GM18507 (cell line): Measurements from ENCODE around the gene BTBD2.

ENCODE experiments used
- DNase-seq: peaks from one replicate; pipeline ENCODE4 v3.0.0; 2011; ENCODE audit warnings: low read depth; ENCODE audit not compliant: insufficient read length; ENCODE audit errors: extremely low spot score
- FAIRE-seq: peaks from 2 replicates; lab custom pipeline; 2011; peaks lifted over from hg19 to GRCh38; lab: Jason Lieb, UNC

The BTBD2 gene

DNA sequence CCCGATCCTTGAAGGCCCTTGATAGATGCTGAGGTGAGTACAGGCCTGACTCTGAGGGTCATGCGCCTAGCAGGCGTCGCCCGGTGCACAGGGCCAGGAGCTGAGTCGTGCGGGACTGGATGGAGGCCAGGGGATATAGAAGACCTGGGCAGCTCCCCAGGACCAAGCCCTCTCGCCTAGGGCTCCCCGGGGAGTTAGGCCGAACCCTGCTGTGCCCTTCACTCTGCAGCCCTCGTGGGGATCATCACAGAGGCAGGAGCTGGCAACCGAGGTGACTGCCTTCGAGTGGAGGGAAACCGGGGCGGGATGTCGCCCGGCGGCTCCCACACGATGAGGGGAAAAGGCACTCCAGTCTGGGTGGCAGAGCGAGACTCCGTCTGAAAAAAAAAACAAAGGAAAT lies 62.9 kb downstream of the BTBD2 start:
- FAIRE-seq = no peak
- no peak for DNase-seq

DNA sequence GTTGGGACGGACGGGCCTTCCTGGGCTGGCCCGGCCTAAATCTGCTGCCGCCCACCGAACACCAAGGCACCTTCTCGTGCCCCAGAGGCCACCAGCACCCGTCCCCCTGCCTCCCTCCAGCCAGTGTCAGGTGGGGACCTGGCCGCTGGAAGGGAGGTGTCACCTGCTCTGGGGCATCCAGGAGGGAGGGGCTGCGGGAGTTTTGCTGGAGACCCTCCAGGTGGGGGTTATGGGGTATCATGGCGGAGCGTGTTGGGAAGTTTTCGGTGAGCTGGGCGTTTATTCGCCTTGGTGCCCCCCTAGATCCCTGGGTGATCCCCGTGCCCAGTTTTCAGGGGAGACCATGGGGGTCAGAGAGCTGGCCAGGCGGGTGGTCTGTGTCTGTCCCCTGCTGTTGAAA lies 64.9 kb downstream of the BTBD2 start:
- DNase-seq (no peak), FAIRE-seq (no peak)

DNA sequence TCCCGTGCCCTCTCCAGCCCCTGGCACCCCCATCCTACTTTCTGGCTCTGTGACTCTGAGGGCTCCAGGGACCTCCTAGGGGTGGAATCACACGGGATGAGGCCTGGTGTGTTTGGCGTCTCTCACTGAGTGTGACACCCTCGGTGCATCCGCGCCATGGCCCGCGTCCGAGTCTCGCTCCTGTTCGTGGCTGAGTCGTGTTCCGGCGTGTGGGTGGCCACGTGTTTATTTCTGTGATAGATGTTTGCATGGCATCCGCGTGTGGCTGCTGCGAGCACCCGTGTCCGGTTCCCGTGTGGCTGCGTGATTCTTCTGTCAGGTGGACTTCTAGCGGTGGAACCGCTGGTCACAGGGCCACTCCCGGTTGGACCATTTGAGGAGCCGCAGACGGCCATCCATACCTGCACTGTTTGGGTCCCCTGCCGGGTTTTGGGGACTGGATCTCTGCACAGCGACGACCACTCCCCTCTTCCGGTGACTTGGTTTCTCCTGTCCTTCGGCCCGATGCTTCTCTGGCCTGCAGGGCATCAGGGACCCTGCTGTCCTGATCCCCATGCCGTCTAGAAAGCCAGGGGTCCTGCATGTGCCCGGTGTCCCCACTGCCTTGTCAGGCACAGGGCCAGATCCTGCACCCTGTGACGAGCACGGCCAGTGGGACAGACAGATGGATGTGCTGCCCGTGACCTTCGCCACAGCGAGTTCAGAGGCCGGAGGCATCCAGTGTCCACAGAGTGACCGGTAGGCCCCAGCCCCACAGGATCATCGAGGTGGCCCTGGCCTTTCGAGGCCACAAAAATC lies 66.0 kb downstream of the BTBD2 start:
- DNase-seq = no peak
- no peak for FAIRE-seq

DNA sequence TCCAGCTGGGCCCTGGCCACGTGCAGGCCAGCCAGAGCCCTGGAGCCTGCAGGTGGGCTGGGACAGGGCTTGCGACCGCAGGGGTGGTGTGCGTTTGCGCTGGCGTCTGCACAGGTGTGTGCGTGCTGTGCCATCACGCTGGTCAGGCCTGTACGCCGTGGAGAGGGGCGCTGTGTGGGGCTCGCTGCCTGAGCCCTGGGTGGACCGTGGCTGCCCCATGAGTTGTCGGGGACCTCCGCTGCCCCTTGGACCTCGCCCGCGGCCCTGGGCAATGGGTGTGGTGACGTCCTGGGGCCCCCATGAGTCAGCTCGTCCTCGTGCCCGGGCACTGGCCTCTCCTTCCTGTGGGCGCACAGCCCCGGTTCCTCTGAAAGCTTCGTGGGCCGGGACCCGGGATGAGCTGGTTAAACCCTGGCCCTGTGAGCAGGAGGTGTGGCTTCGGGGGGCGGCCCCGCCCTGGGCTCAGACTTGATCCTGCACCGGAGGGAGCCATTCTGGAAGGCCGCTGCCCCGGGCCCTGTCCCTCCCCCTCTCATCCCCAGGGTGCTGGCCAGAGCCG lies 67.8 kb downstream of the BTBD2 start:
- DNase-seq (no peak), FAIRE-seq (no peak)

DNA sequence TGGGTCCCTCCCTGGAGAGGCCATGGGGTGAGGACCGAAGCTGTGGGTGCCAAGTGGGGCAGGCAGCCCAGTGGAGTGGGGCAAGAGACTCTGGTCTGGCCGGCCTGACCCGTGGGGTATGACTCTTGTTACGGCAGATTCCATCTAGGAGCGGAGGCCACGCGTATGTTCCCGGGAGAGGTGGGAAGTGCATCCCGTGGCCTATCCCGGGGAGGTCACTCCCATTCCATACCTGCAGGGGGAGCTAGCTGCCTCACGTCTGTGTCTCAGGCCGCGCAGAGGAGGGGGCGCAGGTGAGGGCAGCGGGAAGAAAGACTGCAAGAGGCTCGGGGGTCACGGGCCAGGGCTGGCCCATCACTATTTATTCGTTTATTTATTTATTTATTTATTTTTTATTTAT lies 69.6 kb downstream of the BTBD2 start:
- FAIRE-seq = no peak
- no peak for DNase-seq

DNA sequence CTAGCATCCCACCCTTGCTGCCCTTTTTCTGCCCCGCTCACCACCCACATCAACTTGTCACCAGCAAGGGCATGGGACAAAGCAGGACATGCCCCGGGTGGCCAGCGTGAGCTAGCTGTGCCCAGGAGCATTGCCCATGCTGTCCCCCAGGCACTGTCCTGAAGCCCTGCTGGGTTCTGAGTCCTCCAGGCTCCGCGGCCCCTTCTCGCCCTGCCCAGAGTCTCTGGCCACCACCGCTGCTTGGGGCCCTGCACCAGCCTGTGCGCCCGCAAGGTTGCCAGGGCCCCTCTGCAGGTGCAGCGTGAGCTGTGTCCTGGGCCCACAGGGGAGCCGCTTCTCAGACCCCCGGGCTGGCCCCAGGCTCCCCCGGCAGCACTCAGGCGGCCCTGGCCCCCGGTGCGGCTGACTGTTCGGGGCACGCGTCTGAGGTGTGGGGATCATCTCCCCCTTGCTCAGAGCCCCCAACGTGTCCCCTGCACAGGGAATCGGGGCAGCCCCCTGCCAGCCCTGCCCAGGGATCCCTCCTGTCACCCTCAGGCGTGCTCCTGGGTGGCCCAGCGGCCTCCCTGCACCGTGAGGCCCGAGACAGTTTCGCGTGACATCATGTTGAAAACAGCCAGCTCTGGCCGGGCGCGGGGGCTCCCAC lies 70.5 kb downstream of the BTBD2 start:
- DNase-seq (no peak), FAIRE-seq (no peak)

DNA sequence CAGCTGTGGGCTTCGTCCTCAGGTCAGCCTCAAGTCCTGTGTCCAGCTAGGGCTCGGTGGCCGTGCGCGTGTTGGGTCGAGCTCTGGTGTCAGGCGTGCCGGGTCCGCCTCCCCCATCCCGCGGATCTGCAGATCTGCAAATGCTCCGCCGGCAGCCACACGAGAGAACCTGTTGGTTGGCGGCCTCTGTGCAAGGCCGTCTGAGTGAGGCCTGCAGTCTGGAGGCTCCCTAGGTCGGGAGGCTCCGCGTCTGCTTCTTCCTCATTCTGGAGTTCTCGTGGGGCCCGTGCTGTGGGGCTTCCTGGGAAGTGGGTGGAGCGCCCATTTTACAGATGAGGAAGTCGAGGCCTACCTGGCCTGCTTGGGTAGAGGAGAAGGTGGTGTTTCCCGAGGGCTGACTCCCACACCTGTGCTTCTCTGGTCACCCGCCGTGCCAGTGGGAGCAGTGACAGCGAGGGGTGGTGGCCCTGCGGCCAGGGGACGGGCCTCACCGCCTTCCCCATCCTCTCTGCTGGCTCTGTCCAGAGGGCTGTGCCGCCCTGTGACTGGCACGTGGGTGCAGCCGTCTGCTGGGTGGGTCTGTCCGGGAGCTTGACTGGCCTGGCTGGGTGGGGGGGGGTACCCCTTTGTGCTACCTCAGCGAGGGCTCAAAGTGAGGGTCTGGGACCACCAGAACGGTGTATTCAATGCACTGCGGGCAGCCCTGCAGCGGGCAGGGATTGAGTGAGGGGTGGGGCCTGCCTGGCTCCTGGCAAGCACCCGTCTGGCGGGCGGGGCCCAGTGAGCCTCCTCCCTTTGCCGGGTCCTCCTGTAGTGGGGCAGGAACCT lies 71.2 kb downstream of the BTBD2 start:
- FAIRE-seq (no peak), DNase-seq (no peak)

DNA sequence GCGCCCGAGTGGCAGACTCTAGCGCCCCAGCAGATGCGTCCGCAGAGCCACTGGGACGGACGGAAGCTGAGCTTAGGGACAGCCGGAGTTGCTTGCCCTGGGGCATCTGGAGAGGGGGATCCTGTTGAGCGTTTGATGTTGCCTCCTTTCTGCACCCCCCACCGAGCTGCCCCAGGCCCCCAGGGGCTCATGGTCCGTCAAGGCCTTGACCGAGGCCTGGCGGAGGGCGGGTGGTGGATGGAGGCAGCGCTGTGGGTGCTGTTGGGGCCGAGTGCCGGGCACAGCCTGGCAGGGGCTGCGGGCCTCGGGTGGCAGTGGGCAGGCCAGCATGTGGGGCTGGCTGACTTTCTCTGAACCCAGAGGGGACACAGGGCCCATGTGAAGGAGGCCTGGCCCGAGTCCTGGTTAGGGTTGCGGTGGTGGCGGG lies 71.8 kb downstream of the BTBD2 start:
- FAIRE-seq = no peak
- no peak for DNase-seq

DNA sequence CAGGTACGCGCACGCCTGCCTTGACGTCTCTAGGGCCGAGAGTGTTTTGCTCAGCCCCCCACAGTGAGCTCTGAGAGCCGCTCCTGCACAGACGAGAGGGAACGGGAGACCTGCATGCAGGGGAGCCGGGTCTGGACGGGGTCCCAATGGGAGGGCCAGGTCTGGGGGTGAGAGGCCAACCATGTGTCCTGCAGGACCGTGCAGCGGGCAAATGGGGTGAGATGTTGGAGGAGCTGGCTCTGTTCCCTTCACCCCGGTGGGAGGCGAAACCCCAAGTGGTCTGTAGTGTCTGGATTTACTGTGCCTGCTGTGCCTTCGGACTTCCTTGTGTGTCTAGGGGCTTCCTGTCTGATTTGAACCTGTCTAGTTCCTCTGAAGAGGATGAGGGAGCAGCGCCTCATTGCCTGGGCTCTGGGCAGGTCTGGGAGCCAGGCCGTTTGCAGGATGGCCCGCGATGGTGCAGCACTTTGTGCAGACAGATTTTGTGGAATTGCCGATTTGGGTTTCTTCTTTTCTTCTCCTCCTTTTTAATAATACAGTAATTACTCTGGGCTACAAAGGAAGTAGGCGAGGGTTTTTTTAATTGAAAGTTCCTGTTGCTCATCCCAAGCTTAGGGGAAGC lies 72.5 kb downstream of the BTBD2 start:
- no peak for DNase-seq
- no peak for FAIRE-seq

DNA sequence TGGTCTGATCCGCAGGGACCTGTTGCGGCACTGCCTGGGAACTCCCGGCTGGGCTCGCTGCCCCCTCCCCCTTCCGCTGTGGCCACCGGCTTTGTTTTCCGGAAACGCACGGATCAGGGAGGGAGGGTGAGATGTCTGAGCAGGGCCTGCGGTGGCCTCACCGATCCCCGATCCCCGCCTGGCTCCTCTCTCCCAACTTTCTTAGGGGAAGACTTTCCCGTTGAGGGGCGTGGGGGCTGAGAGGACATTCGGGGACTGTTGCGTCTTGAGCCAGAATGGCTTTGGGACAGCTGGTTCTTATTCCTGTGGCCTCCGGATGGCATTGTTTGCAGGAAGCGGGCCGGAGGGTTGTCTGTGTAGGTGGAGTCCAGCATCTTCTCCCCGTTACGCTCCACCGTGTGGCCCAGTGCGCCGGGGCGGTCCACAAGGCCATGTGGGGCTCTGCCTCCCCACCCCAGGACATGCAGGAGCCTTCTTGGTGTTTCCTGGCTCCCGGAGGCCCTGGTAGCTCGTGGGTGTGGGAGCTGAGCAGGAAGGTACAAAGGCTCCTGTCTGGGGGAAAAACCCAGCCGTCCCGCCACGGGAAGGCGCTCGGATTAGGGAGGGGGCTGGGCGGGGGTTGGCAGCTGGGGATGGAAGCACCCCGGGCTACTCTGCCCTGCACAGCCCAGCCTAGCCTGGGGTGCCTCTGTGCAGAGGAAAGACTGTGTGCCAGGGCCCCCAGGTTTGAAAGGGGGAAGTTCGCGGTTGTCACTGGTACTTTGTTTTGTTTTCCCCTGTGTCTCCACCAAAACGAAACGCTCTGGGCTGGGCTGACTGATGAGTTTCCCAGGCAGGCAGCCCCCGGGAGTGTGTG lies 73.2 kb downstream of the BTBD2 start:
- DNase-seq = no peak
- peak; percentile 95 for FAIRE-seq

DNA sequence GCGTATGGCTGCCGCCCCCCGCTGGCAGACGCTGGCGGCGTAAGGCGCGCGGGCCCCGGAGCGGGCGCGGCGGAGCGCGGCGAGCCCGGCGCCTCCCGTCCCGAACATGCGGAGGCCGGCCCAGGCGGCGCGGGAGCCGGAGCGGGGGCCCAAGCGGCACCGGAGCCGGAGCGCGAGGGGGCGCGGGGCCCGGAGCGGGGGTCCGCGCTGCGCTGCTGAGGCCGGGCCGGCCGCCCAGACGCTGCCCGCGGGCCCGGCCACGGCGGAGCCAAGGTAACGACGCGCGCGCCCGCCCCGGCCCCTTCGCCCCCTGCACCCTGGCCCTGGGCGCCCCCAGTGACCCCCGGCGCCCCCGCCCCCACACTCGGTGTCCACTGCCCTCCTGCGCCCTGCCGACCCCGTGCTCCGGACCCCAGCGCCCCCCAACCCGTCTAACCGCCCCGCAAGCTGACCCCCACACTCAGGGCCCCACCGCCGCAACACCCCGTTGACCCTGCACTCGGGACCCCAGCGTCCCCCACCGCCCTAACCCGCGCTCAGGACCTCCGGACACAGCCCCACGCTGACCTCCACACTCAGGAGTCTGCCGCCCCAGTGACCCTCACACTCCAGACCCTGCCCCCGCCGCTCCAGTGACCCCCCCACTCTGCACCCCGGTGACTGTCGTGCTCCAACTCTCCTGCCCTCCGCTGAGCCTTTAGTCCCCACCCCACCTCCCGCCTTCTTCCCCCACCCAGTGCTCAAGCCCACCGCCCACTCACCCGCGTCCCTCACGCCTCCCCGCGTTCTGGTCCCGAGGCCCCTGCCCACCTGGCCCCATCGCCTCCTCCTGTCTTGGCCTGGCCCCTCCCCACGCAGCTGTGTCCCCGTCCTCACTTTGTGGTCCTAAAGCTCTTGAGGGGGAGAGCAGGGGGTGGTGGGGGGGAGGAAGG lies 74.1 kb downstream of the BTBD2 start, which contains the start of gene CSNK1G2:
CSNK1G2 (plus strand) TSS at position 27 of the 932 bp plus-strand sequence. CDS start 28,601 bp downstream, outside the sequence.
- DNase-seq (no peak), FAIRE-seq (no peak)

DNA sequence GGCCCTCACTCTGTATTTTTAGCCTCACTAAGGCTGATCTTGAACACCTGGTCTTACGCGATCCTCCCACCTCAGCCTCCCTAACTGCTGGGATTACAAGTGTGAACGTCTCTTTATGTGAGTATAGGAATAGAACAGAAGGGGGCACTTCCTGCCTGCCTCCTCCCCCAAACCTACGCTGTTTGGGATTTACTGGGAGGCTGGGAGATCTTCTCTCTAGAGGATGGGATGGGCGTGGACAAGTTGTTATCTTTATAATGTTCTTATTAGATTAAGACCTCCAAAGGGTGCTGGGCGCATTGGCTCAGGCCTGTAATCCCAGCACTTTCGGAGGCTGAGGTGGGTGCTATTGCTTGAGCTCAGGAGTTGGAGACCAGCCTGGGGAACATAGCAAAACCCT lies 77.4 kb downstream of the BTBD2 start:
- DNase-seq = no peak
- no peak for FAIRE-seq

DNA sequence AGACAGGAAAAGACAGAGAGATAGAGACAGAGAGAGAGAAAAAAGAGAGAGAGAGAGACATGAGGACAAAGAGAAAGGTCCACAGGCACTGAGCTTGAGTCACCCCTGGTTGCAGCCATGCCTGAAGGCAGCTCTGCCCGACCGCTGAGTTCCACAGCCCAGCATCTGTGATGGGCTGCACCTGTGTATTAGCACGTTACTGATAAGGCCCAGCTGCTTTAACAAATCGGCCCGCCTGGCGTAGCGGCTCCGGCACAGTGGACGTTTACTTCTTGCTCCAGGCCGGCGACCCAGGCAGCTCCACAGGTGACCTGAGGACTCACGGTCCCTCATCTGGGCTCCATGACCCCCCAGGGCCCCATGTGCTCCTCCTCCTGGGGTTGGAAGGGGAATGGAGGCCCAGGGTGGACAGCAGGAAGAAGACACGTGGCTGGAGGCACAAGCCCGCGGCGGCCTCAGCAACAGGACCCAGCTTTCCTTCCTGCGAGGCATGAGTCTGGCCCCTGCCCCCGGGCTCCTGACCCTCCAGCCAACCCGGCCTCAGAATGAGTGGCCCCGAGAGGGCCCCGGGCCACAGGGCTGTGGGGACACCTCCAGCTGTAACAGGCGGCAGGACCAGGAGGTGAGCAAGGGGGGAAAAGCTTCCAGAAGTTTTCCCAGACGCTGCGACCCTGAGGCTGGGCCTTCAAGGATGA lies 78.5 kb downstream of the BTBD2 start:
- FAIRE-seq = no peak

DNA sequence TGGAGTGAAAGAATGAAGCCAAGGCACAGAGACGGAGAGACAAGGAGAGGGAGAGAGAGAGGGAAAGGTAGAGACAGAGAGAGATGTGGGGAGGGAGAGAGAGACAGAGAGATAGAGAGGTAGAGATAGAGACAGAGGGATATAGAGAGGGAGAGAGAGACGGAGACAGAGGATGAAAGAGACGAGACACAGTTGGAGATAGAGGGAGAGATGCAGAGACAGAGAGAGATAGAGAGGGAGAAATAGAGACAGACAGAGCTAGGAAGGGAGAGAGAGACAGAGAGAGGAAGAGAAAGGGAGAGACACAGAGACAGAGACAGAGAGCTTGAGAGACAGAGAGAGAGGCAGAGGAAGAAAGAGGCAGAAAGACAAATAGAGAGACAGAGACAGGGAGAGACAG lies 79.1 kb downstream of the BTBD2 start:
- no peak for FAIRE-seq
- DNase-seq = no peak

More for the DNA sequence above, 78.5 kb downstream of the BTBD2 start:
- no peak for DNase-seq

DNA sequence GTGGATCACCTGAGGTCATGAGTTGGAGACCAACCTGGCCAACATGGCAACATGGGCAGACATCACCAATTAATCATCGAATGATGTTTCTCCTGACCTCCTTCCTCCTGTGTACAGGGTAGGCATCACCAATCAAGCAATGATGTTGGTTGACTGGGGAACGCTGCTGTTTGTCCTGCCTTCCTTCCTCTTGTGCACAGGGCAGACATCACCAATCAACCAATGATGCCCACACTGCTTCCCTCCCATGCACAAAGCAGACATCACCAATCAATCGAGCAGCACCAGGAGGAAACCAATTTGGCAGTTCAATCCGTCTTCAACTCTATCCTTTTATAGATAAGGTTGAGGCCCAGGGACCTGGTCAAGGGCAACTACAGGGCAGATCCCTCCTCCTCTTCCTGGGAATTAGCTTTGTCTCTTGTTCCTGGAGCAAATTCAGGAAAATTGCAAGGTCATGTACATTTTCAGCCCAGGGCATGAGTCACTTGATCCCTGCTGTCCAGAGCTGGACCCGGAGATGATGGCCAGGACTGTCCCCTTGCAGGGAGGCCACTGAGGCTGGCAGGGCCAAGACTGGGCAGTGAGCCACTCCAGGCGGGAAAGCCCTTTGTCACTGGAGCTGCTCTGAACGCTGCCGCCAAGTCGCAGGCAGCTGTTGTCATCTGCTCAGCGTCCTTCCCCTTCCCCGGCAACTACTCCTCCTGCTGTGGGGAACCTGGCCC lies 79.9 kb downstream of the BTBD2 start:
- FAIRE-seq (peak; percentile 18), DNase-seq (no peak)
